Hematopoietic multipotent progenitor cell treated with erythropoietin and hydrocortisone succinate and interleukin-3 and kit ligand, for 17 days (in vitro differentiated cells): Measurements from ENCODE around the gene FBXO17.
"Not testable (repeated sequence)": the region's sequence is repeated elsewhere in the genome, so short reads cannot be mapped to it uniquely, and the experiment has no call there.

Experiments used
- DNase-seq: peaks from one replicate; pipeline ENCODE4 v3.0.0-alpha.2; 2015; ENCODE audit warnings: low spot score

FBXO17 gene

DNA sequence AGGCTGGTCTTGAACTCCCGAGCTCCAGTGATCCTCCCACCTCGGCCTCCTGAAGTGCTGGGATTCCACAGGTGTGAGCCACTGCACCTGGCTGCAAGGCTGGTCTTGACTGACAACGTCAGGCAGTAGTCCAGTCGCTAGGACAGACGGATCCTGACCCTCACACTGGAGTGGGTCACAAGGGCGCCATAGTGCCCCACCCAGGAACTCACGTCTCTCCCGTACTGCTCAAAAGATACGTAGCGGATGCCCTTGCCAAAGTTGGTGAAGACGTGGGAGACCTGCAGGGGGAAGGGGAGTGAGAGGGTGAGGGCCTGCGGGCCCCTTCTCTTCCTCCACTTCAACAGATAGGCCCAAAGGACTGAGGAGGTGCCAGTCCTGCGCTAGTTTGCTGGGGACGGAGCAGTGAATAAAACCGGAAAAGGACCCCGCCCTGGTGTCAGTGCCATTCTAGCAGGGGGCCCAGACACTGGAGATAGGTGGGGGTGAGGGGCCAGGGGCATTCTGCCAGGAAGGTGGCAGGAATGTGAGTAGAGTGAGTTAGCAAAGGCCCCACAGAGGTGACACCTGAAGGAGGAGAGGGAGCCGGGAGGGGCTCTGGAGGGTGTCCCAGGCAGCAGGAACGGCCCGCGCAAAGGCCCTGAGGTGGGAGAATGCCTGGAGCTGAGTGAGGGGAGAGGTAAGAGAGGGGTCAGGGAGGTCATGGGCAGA, 32.9 kb downstream of the FBXO17 start:
- DNase-seq: no peak

DNA sequence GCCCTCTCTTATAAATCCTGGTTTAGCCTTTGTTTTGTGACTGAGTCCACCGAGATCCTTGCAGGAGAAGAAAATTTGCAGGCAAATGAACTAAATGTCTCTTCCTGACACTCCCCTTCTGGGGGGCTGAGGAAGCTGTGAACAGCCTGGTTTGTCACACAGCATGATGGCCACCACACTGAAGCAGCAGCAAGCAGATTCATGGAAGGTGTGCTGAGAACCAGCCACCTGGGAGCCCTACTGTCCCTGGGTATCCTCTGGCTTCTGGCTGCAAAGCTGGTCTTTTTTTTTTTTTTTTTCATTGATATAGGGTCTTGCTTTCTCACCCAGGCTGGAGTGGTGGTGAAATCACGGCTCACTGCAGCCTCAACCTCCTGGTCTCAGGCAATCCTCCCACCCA, 33.6 kb downstream of the FBXO17 start:
- DNase-seq: no peak

DNA sequence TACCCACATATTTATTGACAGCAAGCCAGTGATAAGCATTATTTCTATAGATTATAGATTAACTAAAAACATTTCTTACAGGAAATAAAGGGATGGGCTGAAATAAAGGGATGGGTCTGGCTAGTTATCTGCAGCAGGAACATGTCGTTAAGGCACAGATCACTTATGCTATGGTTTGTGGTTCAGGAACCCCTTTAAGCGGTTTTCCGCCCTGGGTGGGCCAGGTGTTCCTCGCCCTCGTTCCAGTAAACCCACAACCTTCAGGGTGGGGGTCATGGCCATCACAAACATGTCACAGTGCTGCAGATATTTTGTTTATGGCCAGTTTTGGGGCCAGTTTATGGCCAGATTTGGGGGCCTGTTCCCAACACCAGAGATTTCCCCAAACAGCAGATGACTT, 34.1 kb downstream of the FBXO17 start:
- not testable (repeated sequence) for DNase-seq

DNA sequence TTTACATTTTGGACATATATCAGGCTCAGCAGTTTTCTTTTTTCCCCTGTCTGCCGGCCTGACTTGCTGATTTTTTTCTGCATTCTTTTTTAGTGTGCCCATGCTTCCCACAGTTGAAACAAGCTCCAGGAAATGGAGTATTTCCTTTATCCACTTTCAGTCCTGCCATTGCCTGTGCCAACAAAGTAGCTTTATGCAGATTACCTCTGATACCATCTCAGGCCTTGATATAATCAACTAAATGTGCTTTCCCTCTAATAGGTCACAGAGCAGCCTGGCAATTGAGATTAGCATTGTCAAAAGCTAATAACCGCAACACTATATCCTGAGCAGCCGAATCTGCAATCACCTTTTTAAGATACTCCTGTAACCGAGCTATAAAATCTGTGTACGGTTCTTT, 35.6 kb downstream of the FBXO17 start:
- DNase-seq: no peak

DNA sequence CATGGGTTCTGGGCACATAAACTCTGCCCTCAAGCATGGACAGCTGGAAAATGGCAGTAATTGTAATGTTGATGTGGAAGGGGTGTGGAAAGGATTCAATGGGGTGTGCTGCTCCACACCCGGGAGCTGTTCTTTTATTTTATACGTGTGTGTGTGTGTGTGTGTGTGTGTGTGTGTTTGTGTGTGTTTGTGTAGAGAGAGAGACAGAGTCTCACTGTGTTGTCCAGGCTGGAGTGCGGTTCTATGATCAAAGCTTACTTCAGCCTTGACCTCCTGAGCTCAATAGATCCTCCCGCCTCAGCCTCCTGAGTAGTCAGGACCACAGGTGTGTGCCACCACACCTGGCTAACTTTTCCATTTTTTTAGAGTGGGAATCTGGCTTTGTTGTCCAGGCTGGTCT, 42.0 kb downstream of the FBXO17 start:
- DNase-seq: no peak

DNA sequence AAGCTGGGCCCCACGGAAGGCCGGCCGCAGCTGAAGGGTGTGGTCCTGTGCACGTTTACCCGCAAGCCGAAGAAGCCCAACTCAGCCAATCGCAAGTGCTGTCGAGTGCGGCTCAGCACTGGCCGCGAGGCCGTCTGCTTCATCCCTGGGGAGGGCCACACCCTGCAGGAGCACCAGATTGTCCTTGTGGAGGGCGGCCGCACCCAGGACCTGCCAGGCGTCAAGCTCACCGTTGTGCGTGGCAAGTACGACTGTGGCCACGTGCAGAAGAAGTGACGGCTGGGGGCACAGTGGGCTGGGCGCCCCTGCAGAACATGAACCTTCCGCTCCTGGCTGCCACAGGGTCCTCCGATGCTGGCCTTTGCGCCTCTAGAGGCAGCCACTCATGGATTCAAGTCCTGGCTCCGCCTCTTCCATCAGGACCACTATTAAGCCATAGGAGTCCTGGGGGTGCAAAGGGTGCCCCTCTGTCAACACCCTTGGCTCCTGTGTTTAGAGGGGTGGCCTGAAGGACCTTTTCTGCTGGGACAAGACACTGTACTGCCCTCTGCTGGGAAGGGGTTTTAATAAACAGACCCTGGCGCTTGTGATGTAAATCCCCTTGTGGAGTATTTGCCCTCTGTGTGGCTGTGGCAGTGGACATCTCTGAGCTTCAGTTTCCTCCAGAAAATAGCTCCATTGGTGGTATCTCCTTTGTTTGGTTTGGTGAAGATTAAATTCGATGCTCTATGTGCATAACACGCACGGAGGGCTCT, 42.9 kb downstream of the FBXO17 start:
- peak; percentile 53 for DNase-seq

DNA sequence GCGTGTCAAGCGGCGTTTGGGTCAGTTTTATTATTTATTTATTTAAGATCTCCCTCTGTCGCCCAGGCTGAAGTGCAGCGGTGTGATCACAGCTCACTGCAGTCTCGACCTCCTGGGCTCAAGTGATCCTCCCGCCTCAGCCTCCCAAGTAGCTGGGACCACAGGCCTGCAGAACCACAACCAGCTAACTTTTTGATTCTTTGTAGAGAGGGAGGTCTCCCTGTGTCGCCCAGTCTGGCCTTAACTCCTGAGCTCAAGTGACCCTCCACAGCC, 44.1 kb downstream of the FBXO17 start:
- DNase-seq: no peak

DNA sequence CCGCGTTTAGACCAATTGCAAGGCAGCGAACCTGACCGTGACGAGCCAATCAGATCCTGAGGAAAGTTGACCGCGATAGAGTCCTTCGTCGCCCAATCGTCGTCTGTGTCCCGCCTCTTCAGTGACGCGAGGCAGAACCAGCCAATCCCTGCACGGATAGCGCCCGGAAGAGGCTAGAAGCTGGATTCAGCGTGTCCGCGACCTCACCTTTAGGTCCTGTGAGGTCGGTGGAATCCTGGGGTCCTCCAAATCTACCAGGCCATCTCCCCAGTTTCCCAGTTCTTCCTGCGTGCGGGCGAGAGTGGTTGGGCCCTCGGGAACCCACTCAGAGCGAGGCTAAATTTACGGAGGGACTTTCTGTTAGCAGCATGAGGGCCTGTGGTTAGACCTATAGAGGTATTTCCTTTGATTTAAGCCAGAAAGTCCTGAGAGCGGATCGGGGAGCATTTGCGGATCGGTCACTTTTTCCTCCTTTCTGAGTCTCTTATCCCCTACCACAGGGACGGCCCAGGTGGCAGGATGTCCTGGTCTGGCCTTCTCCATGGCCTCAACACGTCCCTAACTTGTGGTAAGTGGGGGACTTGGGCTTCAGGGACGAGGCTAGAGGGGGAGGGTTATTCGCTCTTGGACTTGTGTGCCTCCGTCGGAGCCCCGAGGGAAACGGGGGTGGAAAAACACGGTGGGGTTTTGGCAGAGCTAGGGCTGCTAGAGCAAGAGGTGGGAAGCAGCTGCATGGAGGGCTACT, 44.6 kb downstream of the FBXO17 start, which contains the start of gene MRPS12:
Gene MRPS12, plus strand, starts transcription at position 169 of the 745 bp plus-strand sequence. Its CDS starts 351 bp downstream, at position 520.
- DNase-seq: peak; percentile 100

DNA sequence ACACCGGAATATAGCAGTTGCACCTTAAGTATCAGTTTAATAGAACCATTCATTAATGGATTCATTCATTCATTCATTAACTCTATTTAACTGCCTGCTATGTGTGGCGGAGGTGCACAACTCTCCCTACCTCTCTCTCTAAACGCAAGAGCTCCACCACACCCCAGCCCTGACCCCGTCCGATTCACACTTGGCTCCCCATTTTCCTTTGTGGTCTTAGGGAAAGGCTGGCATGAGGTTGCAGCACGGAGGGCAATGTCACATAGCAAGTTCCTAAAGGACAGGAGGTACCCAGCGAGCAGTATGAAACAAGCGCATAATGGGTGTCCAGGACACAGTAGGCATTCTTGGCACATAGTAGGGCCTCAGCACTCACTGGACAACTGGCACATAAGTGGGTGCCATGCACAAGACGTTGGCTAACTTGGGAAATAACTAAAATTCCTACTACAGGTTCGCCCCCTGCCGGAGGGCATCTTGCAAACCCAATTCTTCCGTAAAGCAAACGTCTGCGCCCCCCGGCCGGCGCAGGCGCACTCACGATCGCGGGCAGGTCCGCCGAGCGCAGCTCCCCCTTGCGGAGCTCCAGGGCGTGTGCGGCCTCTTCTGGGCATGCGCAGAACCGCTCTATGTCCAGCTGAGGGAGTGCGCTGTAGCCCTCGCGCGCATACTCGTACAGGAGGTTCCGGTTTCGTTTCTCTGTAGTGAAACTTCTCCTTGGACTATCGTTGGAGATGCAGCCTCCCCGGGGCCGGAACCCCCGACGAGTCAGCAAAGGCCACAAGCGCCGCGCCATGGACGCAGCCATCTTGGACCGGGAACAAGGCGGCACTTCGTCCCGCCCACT, 45.4 kb downstream of the FBXO17 start, which contains the start of gene SARS2:
Gene SARS2, minus strand, starts transcription at position 835 of the 847 bp plus-strand sequence. Its CDS starts 27 bp downstream, at position 808.
- no peak for DNase-seq

DNA sequence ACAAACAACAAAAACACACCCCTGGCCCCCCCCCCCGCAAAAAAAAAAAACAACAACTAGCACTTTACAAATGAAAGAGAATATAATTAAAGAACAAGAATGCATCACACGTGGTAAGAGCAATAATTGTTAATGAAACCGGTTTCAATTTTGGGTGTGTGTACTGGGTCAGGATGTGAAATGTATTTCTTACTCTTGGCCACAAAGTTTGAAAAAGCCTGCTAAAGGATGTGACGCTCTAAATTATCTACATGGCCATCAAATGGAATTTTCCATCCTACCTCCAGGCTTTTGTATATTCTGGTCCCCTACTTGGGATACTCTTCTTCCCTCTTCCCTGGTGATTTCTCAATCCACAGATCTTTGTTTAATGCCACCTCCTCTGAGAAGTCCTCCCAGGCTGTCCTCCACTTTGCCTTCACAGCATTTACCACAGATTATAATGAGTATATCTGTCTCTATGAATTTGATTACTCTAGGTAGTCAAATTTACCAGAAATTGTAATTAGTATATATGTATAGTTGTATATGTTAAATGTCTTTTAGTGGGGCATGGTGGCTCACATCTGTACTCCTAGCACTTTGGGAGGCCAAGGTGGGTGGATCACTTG, 47.0 kb downstream of the FBXO17 start:
- DNase-seq: no peak

DNA sequence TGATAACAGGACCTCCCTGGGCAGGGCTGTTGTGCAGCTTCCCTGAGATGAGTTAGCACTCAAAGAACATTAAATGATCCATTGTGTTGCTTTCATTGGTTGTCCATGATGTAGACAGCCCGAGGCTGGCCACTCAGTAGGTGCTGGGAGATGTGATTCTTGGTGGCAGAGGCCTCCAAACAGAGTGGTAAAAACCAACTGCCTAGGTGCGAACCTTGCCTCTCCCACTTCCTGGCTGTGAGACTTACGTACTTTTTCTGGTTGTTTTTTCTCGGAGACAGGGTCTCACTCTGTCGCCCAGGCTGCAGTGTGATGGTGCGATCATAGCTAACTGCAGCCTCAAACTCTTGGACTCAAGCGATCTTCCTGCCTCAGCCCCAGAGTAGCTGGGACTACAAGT, 51.2 kb downstream of the FBXO17 start:
- no peak for DNase-seq

DNA sequence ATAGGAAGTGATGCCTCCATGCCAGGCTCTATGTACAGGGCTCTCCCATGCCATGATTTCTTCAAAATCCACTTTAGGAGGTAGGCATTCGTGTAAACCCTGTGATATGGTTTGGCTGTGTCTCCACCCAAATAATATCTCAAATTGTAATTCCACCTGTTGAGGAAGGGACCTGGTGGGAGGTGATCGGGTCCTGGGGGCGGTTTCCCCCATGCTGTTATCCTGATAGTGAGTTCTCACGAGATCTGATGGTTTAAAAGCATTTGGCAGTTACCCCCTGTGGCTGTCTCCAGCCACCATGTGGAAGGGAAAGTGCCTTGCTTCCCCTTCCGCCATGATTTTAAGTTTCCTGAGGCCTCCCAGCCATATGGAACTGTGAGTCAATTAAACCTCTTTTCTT, 53.1 kb downstream of the FBXO17 start:
- DNase-seq: no peak

DNA sequence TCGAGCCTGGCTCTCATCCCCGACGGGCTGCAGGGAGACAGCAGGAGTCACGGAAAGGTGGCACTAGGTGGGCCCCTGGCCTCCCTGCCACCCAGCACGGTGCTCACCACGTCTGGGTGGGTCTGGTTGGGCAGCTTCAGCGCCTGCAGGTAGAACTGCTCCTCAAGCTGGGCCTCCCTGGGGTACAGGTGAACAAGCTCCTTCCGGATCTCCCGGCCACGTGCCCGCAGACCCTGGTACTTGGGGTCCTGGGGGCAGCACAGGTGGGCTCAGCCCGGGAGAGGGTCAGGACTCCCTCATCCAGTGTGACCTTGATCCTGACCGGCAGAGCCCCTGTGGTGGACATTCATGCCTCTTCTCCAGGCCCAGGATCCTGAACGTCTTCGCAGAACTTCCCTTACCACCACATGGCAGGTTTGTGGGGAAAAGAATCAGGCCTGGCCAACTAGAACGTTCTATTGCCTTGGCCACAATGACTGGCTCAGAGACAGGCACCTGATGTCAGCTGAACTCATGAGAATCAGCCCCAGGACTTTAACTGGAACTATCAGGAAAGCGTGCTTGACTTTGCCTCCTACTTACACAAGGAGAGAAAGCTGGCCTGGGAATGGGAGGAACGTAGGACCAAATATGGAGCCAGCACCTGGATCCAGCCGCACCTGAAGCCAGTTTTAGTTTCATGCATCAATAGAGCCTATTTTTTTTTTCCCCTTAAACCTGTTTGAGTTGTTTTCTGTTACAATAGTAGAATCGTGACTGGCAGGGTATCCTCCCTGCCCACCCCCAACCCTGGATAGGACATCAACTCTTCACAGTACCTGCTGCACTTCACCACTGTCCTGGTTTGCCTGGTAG, 53.9 kb downstream of the FBXO17 start:
- no peak for DNase-seq

DNA sequence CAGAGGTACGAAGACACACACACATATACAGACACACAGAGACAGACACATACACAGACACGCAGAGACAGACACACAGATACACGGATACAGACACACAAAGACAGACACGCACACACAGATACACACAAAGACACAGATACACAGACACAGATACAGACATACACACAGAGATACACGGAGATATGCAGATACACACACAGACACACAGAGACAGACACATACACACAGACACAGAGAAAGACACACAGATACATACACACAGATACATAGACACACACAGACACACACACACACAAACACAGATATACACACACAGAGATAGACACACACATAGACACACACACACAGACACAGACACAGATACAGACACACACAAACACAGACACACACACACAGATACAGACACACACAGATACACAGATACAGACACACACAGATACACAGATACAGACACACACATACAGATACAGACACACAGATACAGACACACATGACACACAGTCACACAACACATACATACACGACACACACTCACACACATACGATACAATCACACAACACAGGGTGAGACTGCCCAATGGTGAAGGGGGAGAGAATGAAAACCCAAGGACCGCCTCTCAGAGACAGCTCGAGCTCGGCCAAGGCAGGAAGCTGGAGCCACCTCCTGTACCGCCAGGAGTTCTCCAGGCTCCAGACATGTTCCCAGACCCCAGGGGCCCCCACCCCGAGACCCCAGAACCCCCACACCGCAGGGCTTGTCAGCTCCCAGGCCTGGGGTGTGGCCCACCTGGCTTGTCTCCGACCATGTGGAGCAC, 54.7 kb downstream of the FBXO17 start:
- no peak for DNase-seq

DNA sequence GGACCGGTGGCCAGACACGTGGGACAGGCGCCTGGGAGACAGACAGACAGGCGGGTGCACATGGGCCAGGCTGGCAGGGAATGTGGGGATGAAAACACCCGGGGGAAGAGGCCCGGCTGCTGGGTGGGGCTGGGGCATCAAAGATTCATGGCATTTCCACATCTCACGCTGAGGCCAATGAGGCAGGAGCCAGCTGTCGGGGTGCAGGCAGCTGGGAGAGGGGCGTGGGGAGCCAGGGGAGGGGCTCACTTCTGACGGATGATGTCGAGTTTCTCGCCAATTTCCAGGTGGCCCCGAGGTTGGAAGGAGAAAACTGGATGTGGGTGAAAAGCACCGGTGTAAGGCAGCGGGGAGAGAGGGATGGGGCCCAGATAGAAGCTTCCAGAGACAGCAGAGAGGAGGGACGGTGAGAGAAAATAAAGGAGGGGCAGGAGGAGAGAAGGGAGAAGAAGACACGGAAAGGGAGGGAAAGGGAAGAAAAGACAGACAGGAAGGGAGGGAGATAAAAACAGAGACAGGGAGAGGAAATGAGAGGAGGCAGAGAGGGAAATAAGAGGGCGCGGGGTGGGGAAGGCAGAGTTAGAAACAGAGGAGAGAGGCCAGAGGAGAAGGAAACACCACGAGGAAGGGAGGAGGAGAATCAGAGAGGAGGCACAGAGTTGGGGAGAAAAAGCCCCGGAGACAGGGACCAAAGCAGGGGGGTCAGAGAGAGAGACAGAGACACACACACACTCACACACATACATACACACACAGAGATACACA, 55.5 kb downstream of the FBXO17 start:
- DNase-seq: no peak

DNA sequence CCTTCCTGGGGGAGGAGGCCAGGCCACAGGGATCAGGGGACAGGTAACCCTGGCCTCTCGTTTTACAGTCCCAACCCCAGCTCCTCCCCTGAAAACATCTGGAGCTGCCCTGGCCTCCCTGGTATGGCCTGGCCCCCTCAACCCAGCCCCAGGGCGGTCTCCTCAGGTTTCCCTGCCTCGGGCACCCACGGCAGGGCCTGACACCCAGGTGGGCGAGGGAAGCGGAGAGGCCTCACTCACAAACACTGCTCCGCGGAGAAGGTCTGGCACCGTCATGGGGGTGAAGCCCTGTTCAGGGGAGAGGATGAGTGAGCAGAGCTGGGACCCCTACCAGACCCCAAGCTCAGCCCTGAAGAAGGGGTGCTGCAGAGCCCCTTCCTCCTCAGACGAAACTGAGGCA, 57.0 kb downstream of the FBXO17 start:
- no peak for DNase-seq

DNA sequence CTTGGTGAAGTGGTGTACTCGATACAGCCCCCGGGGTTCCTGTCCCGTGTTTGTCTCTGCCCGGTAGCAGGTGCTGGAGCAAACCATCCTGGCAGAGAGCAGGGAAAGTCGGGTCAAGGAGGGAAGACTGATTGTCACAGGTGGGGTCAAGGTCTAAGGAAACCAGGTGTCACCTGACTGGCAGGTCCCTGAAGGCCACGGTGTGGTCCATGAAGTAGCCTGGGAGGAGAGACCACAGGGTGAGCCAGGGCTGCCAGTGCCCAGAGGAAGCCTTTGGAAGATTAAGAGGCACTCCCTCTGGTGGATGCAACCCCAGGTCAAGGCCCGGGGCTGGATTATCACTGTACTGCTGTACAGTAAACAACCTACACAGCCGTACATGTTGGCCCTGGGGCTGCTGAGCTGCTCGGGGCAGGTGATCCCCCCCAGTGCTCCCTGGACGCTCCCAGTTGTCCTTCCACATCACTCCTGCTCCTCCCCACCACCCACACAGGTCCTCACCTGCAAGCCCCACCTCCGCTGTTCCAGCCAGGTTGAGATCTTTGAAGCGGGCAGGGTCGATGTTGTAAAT, 57.5 kb downstream of the FBXO17 start:
- DNase-seq: peak; percentile 31

DNA sequence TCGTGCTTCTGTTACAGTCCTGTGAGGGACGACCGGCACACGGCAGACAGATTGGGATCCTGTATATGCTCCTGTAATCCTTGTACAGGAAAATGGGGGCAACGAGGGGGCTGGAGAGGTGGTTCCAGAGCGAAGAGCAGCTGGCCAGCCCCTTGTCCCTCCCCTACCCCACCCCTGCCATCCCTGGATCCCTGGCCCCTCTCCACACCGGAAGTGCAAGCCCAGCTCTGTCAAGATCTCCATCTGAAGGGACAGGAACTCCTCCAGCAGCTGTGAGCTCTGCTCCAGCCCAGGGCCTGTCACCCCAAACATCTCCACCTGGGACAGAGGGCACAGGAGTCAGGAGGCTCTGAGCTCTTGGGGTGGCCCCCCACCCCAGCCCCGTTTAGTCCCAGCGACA, 58.0 kb downstream of the FBXO17 start:
- DNase-seq: no peak
